Effector memory CD4-positive, alpha-beta T cell (primary cell): ENCODE results near the gene OR4C46.
"Not testable (repeated sequence)": the region's sequence is repeated elsewhere in the genome, so short reads cannot be mapped to it uniquely, and the experiment has no call there.

Source experiments
- DNase-seq, 3 donors: peaks; one replicate each; pipeline ENCODE4 v3.0.0-alpha.2; 2020
- H3K27ac ChIP-seq: 2 replicates; pipeline ENCODE4 v1.7.0; 2013; ENCODE audit warnings: mild to moderate bottlenecking, low read length, moderate library complexity; ENCODE audit not compliant: insufficient read depth, poor library complexity, severe bottlenecking
- H3K27me3 ChIP-seq: replicated peaks from 2 replicates; pipeline ENCODE4 v1.7.0; 2013; ENCODE audit warnings: mild to moderate bottlenecking, low read length; ENCODE audit not compliant: insufficient read depth, control insufficient read depth, poor library complexity, severe bottlenecking
- H3K36me3 ChIP-seq: 2 replicates; pipeline ENCODE4 v1.7.0; 2013; ENCODE audit warnings: mild to moderate bottlenecking, low read length, moderate library complexity; ENCODE audit not compliant: control insufficient read depth, insufficient read depth
- H3K4me1 ChIP-seq: 2 replicates; pipeline ENCODE4 v1.7.0; 2013; ENCODE audit warnings: low read length, mild to moderate bottlenecking; ENCODE audit not compliant: control insufficient read depth, insufficient read depth, poor library complexity, severe bottlenecking
- H3K4me3 ChIP-seq: 2 replicates; pipeline ENCODE4 v1.7.0; 2013; ENCODE audit warnings: low read length, low read depth, mild to moderate bottlenecking; ENCODE audit not compliant: insufficient read depth, poor library complexity, severe bottlenecking
- H3K9me3 ChIP-seq: 2 replicates; pipeline ENCODE4 v1.7.0; 2013; ENCODE audit warnings: mild to moderate bottlenecking, low read length, moderate library complexity; ENCODE audit not compliant: control insufficient read depth
- total RNA-seq, 3 donors: gene quantifications; one replicate each; lab custom pipeline; 2026; lab: John Stamatoyannopoulos, UW

The OR4C46 gene
- total RNA-seq = 0 reads per million in 3 donors

GRCh38 chr11:54603898-54604297 lies at the start of gene OR4C46:
Gene OR4C46 (minus strand): TSS chr11:54603998. CDS start chr11:54603998, 0 bp downstream.
- Histone ChIP-seq H3K4me3 (no peak within 1 kb of the TSS), H3K4me1 (no peaks in the 10 kb centered on the region), H3K9me3 (no peaks in the 10 kb centered on the region), H3K36me3 (no peaks in the 10 kb centered on the region), H3K27me3 (no peaks in the 10 kb centered on the region), H3K27ac (no peak within 1 kb of the TSS)
- no peak for DNase-seq

GRCh38 chr11:54645606-54646005 lies 41.8 kb upstream of the OR4C46 start:
- not testable (repeated sequence) for H3K9me3 ChIP-seq, H3K27me3 ChIP-seq, H3K4me3 ChIP-seq, H3K4me1 ChIP-seq, DNase-seq, H3K27ac ChIP-seq, H3K36me3 ChIP-seq

GRCh38 chr11:54561439-54561838 lies 42.4 kb downstream of the OR4C46 start:
- not testable (repeated sequence) for H3K4me3 ChIP-seq, DNase-seq
- peaks cover 14% of the 10 kb centered on the region for H3K9me3 ChIP-seq

GRCh38 chr11:54558919-54559318 lies 44.9 kb downstream of the OR4C46 start:
- H3K4me3 ChIP-seq = no peak overlapping the region
- no peaks in the 10 kb centered on the region for H3K36me3 ChIP-seq
- H3K9me3 ChIP-seq = peaks cover 14% of the 10 kb centered on the region
- H3K4me1 ChIP-seq = no peaks in the 10 kb centered on the region
- H3K27me3 ChIP-seq = no peaks in the 10 kb centered on the region
- H3K27ac ChIP-seq = no peak overlapping the region
- DNase-seq = no peak

More at GRCh38 chr11:54561439-54561838, 42.4 kb downstream of the OR4C46 start:
- H3K27me3 ChIP-seq, H3K36me3 ChIP-seq, H3K27ac ChIP-seq, H3K4me1 ChIP-seq: not testable (repeated sequence)

- H3K27ac ChIP-seq = no peak overlapping the region
- no peaks in the 10 kb centered on the region for H3K4me1 ChIP-seq
- H3K9me3 ChIP-seq = peaks cover 14% of the 10 kb centered on the region
- no peak overlapping the region for H3K4me3 ChIP-seq
- no peaks in the 10 kb centered on the region for H3K36me3 ChIP-seq
- DNase-seq = no peak
- H3K27me3 ChIP-seq = no peaks in the 10 kb centered on the region
These were observed 45.4 kb downstream of the OR4C46 start for GRCh38 chr11:54558407-54558806.
